OCI-LY7 (cell line): ENCODE results near the gene CYBB.

ENCODE experiments used
- EZH2phosphoT487 ChIP-seq: fragments of 200-600 bp; sonication (generic); IDR thresholded peaks from 2 replicates; pipeline ENCODE4 v1.6.1; 2018; ENCODE audit warnings: low read depth, borderline replicate concordance, mild to moderate bottlenecking, mixed run types, antibody characterized with exemption, low read length, moderate library complexity, mixed read lengths
- TF ChIP-seq, protein P1 (sequence below): fragments of 200-600 bp; sonication (generic); conservative IDR thresholded peaks from 2 replicates; pipeline ENCODE4 v1.5.1; 2014; ENCODE audit warnings: mild to moderate bottlenecking, antibody characterized with exemption, low read length, moderate library complexity, mixed read lengths

DNA sequence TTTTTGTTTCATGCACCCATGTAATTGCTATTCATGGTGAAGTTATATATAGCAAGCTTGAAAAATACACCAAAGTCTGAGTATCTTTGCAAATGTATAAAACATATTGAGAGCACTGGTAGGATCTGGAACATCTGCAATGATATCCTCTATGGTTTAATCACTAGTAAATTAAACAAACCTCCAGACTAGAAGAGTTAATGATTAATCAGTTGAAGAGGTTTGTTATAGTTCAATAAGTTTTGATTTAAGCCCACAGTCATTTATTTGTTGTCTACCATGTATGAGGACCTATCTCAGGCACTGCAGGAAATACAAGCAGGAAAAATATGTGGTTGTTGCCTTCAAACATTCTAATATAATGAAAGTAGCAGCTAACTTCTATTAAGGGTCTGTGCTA lies 16.5 kb downstream of the CYBB start:
- TF ChIP-seq, protein P1, sequence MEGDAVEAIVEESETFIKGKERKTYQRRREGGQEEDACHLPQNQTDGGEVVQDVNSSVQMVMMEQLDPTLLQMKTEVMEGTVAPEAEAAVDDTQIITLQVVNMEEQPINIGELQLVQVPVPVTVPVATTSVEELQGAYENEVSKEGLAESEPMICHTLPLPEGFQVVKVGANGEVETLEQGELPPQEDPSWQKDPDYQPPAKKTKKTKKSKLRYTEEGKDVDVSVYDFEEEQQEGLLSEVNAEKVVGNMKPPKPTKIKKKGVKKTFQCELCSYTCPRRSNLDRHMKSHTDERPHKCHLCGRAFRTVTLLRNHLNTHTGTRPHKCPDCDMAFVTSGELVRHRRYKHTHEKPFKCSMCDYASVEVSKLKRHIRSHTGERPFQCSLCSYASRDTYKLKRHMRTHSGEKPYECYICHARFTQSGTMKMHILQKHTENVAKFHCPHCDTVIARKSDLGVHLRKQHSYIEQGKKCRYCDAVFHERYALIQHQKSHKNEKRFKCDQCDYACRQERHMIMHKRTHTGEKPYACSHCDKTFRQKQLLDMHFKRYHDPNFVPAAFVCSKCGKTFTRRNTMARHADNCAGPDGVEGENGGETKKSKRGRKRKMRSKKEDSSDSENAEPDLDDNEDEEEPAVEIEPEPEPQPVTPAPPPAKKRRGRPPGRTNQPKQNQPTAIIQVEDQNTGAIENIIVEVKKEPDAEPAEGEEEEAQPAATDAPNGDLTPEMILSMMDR = no peak
- no peak for TF ChIP-seq EZH2phosphoT487
